ENCODE data around the gene GPR39. TPM values are rescaled to one million over a fixed set of nuclear protein-coding genes. Genes with fewer than 3 reads are reported as not detected.

Gene GPR39
- total RNA-seq, 2 donors from 2014 or later = 3.6 to 5.3 TPM

GRCh38 chr2:132573444-132574007 is 156.9 kb downstream of the GPR39 start:
- Histone ChIP-seq H3K36me3 (no peaks in the 10 kb centered on the region), H3K4me3 (no peak overlapping the region), H3K4me1 (replicated peaks) (no peaks in the 10 kb centered on the region), H3K9me3 (no peaks in the 10 kb centered on the region), H3K27me3 (replicated peaks; ENCODE audit: insufficient read depth) (no peaks in the 10 kb centered on the region), H3K27ac (no peak overlapping the region)
- no peak for TF ChIP-seq POLR2AphosphoS5 (IDR thresholded peaks at IDR 0.05)
- no peak for TF ChIP-seq POLR2A (IDR thresholded peaks at IDR 0.05)
- no peak for TF ChIP-seq CTCF (IDR thresholded peaks at IDR 0.05)
- intact Hi-C loops (cut with DNase I) = no loop called here
- DNase-seq (ENCODE audit: low spot score) = no peak
- WGBS = 54% methylated on average over 3 of the region's 3 CpGs

- Histone ChIP-seq H3K9me3 (no peaks in the 10 kb centered on the region), H3K4me1 (replicated peaks) (no peaks in the 10 kb centered on the region), H3K36me3 (no peaks in the 10 kb centered on the region), H3K4me3 (no peak overlapping the region), H3K27ac (no peak overlapping the region), H3K27me3 (replicated peaks; ENCODE audit: insufficient read depth) (no peaks in the 10 kb centered on the region)
- 82% methylated on average over 2 of the region's 2 CpGs for WGBS
- DNase-seq (ENCODE audit: low spot score) = no peak
- TF ChIP-seq CTCF (IDR thresholded peaks at IDR 0.05) = no peak
- no peak for TF ChIP-seq POLR2AphosphoS5 (IDR thresholded peaks at IDR 0.05)
- no peak for TF ChIP-seq POLR2A (IDR thresholded peaks at IDR 0.05)
- intact Hi-C loops (cut with DNase I) = no loop called here
Measured at GRCh38 chr2:132577686-132578085, 161.1 kb downstream of the GPR39 start.

GRCh38 chr2:132581591-132581990 is 165.0 kb downstream of the GPR39 start:
- Histone ChIP-seq H3K36me3 (no peaks in the 10 kb centered on the region), H3K9me3 (no peaks in the 10 kb centered on the region), H3K27ac (no peak overlapping the region), H3K4me1 (replicated peaks) (no peaks in the 10 kb centered on the region), H3K4me3 (no peak overlapping the region), H3K27me3 (replicated peaks; ENCODE audit: insufficient read depth) (no peaks in the 10 kb centered on the region)
- no peak for TF ChIP-seq CTCF (IDR thresholded peaks at IDR 0.05)
- no peak for TF ChIP-seq POLR2A (IDR thresholded peaks at IDR 0.05)
- no peak for TF ChIP-seq POLR2AphosphoS5 (IDR thresholded peaks at IDR 0.05)
- intact Hi-C loops (cut with DNase I) = no loop called here
- 68% methylated on average over 5 of the region's 5 CpGs for WGBS
- no peak for DNase-seq (ENCODE audit: low spot score)

- no peaks in the 10 kb centered on the region for H3K27me3 ChIP-seq (replicated peaks; ENCODE audit: insufficient read depth)
- no peaks in the 10 kb centered on the region for H3K36me3 ChIP-seq
- intact Hi-C loops (cut with DNase I) = no loop called here
- peak; percentile 9 for DNase-seq (ENCODE audit: low spot score)
- no peak for TF ChIP-seq POLR2A (IDR thresholded peaks at IDR 0.05)
- TF ChIP-seq POLR2AphosphoS5 (IDR thresholded peaks at IDR 0.05) = no peak
- TF ChIP-seq CTCF (IDR thresholded peaks at IDR 0.05) = no peak
- no peaks in the 10 kb centered on the region for H3K9me3 ChIP-seq
- WGBS = 49% methylated on average over 9 of the region's 9 CpGs
- H3K4me1 ChIP-seq (replicated peaks) = no peaks in the 10 kb centered on the region
- H3K4me3 ChIP-seq = no peak overlapping the region
- H3K27ac ChIP-seq = no peak overlapping the region
Measured at GRCh38 chr2:132581991-132582738, 165.6 kb downstream of the GPR39 start.
